Vagina (tissue), 2 donors: ENCODE measurements around the gene CAPN3. TPM values are rescaled to one million over a fixed set of nuclear protein-coding genes. Genes with fewer than 3 reads are reported as not detected.
A peak's percentile ranks its signal among the peaks of the same experiment; 100 is the strongest.

ENCODE experiments used
- DNase-seq, 2 donors: peaks; one replicate each; pipeline ENCODE4 v3.0.0-alpha.2; 2017; ENCODE audit errors: extremely low spot score in 2 of 2
- H3K27ac ChIP-seq: fragments of 200-600 bp; sonication (generic); one replicate; pipeline ENCODE4 v1.5.1; 2019
- H3K27me3 ChIP-seq: fragments of 200-600 bp; sonication (generic); one replicate; pipeline ENCODE4 v1.5.1; 2019
- H3K36me3 ChIP-seq, 2 donors: fragments of 200-600 bp; sonication (generic); one replicate each; pipeline ENCODE4 v1.5.1; 2017 to 2019
- H3K4me1 ChIP-seq: fragments of 200-600 bp; sonication (generic); one replicate; pipeline ENCODE4 v1.5.1; 2019
- H3K4me3 ChIP-seq, 2 donors: fragments of 200-600 bp; sonication (generic); 1 replicate in 1 of 2; 2 replicates in 1 of 2; pipeline ENCODE4 v1.5.1; 2016 to 2019
- H3K9me3 ChIP-seq: fragments of 200-600 bp; sonication (generic); one replicate; pipeline ENCODE4 v1.5.1; 2019
- CTCF ChIP-seq, 3 experiments: fragments of 450-650 bp in 2 of 3; fragments of 200-600 bp in 1 of 3; sonication (generic) in 1 of 3; IDR thresholded peaks; one replicate each; pipeline ENCODE4 v1.5.1; 2017 to 2019; ENCODE audit warnings: antibody characterized with exemption in 3 of 3, mild to moderate bottlenecking in 2 of 3, moderate library complexity in 2 of 3
- POLR2A ChIP-seq, 2 donors: fragments of 450-650 bp; IDR thresholded peaks; one replicate each; pipeline ENCODE4 v1.6.1; 2017; ENCODE audit warnings: antibody characterized with exemption in 2 of 2, mild to moderate bottlenecking in 2 of 2, moderate library complexity in 2 of 2
- POLR2AphosphoS5 ChIP-seq, 2 donors: sonication (generic); formaldehyde crosslinking; IDR thresholded peaks; one replicate each; pipeline ENCODE4 v1.9.0; 2017; ENCODE audit warnings: antibody characterized with exemption in 2 of 2, mild to moderate bottlenecking in 2 of 2, low read depth in 1 of 2; ENCODE audit not compliant: insufficient read depth in 1 of 2
- intact Hi-C: fragments of 100-400 bp; cut with DNase I; formaldehyde crosslinking; loops from one replicate; pipeline ENCODE4 v1.15.1; 2023
- small RNA-seq: library from RNA; depleted of rRNA; stranded (forward); fragments of <200 nt; gene quantifications from one replicate; pipeline ENCODE3, GENCODE V24; 2016
- total RNA-seq: library from RNA; depleted of rRNA; stranded (reverse); fragments of >200 nt; gene quantifications from one replicate; pipeline ENCODE4 v1.2.3, GENCODE V29; 2016

CAPN3 gene
- total RNA-seq, 1 donor from 2014 or later: 18.4 TPM

GRCh38 chr15:42456971-42457370 is 97.7 kb downstream of the CAPN3 start:
- Histone ChIP-seq H3K4me1 (peaks cover 25% of the 10 kb centered on the region), H3K4me3 (peak overlapping the region; percentile 17 to 27), H3K36me3 (peaks cover 0 to 4% of the 10 kb centered on the region in 2 donors), H3K27ac (peak overlapping the region; percentile 83), H3K27me3 (no peaks in the 10 kb centered on the region), H3K9me3 (no peaks in the 10 kb centered on the region)
- DNase-seq: no peak
- intact Hi-C loops: no loop called here
- TF ChIP-seq POLR2A (IDR thresholded peaks at IDR 0.05): no peak
- TF ChIP-seq CTCF (IDR thresholded peaks at IDR 0.05): no peak
- TF ChIP-seq POLR2AphosphoS5 (IDR thresholded peaks at IDR 0.05; ENCODE audit: insufficient read depth in 1 of 2, low read depth in 1 of 2): no peak

- no peak for TF ChIP-seq CTCF (IDR thresholded peaks at IDR 0.05)
- TF ChIP-seq POLR2AphosphoS5 (IDR thresholded peaks at IDR 0.05; ENCODE audit: insufficient read depth in 1 of 2, low read depth in 1 of 2): peak; percentile 66 to 71
- Histone ChIP-seq H3K9me3 (no peaks in the 10 kb centered on the region), H3K36me3 (no peaks in the 10 kb centered on the region), H3K27ac (peak overlapping the region; percentile 83), H3K4me1 (peaks cover 25% of the 10 kb centered on the region), H3K4me3 (peak overlapping the region; percentile 17 to 27), H3K27me3 (no peaks in the 10 kb centered on the region)
- DNase-seq: peak in 1 of 2 donors; percentile 90
- intact Hi-C loops: no loop called here
Measured at GRCh38 chr15:42457445-42458442, 98.4 kb downstream of the CAPN3 start.

- intact Hi-C loops: no loop called here
- TF ChIP-seq CTCF (IDR thresholded peaks at IDR 0.05): no peak
- TF ChIP-seq POLR2AphosphoS5 (IDR thresholded peaks at IDR 0.05; ENCODE audit: insufficient read depth in 1 of 2, low read depth in 1 of 2): no peak
- no peak for TF ChIP-seq POLR2A (IDR thresholded peaks at IDR 0.05)
- Histone ChIP-seq H3K36me3 (peaks cover 0 to 11% of the 10 kb centered on the region in 2 donors), H3K27ac (no peak overlapping the region), H3K27me3 (no peaks in the 10 kb centered on the region), H3K4me1 (peaks cover 15% of the 10 kb centered on the region), H3K4me3 (no peak overlapping the region), H3K9me3 (no peaks in the 10 kb centered on the region)
- no peak for DNase-seq
Measured at GRCh38 chr15:42461261-42461660, 102.0 kb downstream of the CAPN3 start.

Small RNAs within 50 kb of the gene (small RNA-seq; reads per million reads assigned to genes)
- gene RNU6-188P: not detected

Other genes with a start within 250 kb of the CAPN3 start
- gene PLA2G4F, start 202.9 kb upstream of the CAPN3 start, total RNA-seq: 35.1 TPM
- 85.2 TPM for gene VPS39, start 151.2 kb upstream of the CAPN3 start, total RNA-seq
- 23.1 TPM for gene GANC, start 86.3 kb upstream of the CAPN3 start, total RNA-seq
- gene TMEM87A, start 86.1 kb upstream of the CAPN3 start, total RNA-seq: 45.2 TPM
- gene ZNF106, start 131.6 kb downstream of the CAPN3 start, total RNA-seq: 38.1 TPM
- 60.9 TPM for gene SNAP23, start 136.1 kb downstream of the CAPN3 start, total RNA-seq
- gene LRRC57, start 189.3 kb downstream of the CAPN3 start, total RNA-seq: 25.3 TPM
- 25.8 TPM for gene HAUS2, start 189.3 kb downstream of the CAPN3 start, total RNA-seq
- gene STARD9, start 216.1 kb downstream of the CAPN3 start, total RNA-seq: 35.1 TPM